Mesendoderm (in vitro differentiated cells): ENCODE results near the gene AGAP1.
A peak's percentile ranks its signal among the peaks of the same experiment; 100 is the strongest.

Experiments used
- DNase-seq: peaks from one replicate; pipeline ENCODE4 v3.0.0; 2013
- H2AK5ac ChIP-seq: 2 replicates; pipeline ENCODE4 v1.6.1; 2013; ENCODE audit warnings: low read length, inconsistent platforms
- H2BK120ac ChIP-seq: 2 replicates; pipeline ENCODE4 v1.6.1; 2013; ENCODE audit warnings: low read depth, mild to moderate bottlenecking, low read length, moderate library complexity, mixed read lengths
- H2BK15ac ChIP-seq: replicated peaks from 2 replicates; pipeline ENCODE4 v1.6.1; 2013; ENCODE audit warnings: low read depth, mild to moderate bottlenecking, moderate library complexity
- H2BK5ac ChIP-seq: 2 replicates; pipeline ENCODE4 v1.6.1; 2013; ENCODE audit warnings: low read length, inconsistent platforms
- H3K18ac ChIP-seq: 2 replicates; pipeline ENCODE4 v1.6.1; 2013; ENCODE audit warnings: mild to moderate bottlenecking, low read length, mixed read lengths
- H3K23ac ChIP-seq: one replicate; pipeline ENCODE4 v1.6.1; 2013; ENCODE audit warnings: low read length
- H3K27ac ChIP-seq: 2 replicates; pipeline ENCODE4 v1.5.1; 2013; ENCODE audit warnings: low read depth, mild to moderate bottlenecking, inconsistent platforms, low read length, moderate library complexity
- H3K27me3 ChIP-seq: 2 replicates; pipeline ENCODE4 v1.6.1; 2013; ENCODE audit warnings: low read length, control low read depth, mild to moderate bottlenecking, inconsistent platforms; ENCODE audit not compliant: insufficient read depth, poor library complexity
- H3K36me3 ChIP-seq: 2 replicates; pipeline ENCODE4 v1.6.1; 2013; ENCODE audit warnings: low read length, inconsistent platforms; ENCODE audit not compliant: control insufficient read depth, insufficient read depth
- H3K4ac ChIP-seq: one replicate; pipeline ENCODE4 v1.6.1; 2013; ENCODE audit warnings: low read depth, mild to moderate bottlenecking, low read length, moderate library complexity
- H3K4me1 ChIP-seq: 2 replicates; pipeline ENCODE4 v1.6.1; 2013; ENCODE audit warnings: low read depth, low read length, inconsistent platforms; ENCODE audit not compliant: control insufficient read depth
- H3K4me2 ChIP-seq: 2 replicates; pipeline ENCODE4 v1.6.1; 2013; ENCODE audit warnings: low read length
- H3K4me3 ChIP-seq: 2 replicates; pipeline ENCODE4 v1.5.1; 2013; ENCODE audit warnings: mild to moderate bottlenecking, low read length
- H3K56ac ChIP-seq: one replicate; pipeline ENCODE4 v1.6.1; 2013; ENCODE audit warnings: low read length
- H3K79me1 ChIP-seq: 2 replicates; pipeline ENCODE4 v1.6.1; 2013; ENCODE audit warnings: low read length, inconsistent platforms
- H3K79me2 ChIP-seq: 2 replicates; pipeline ENCODE4 v1.6.1; 2013; ENCODE audit warnings: mild to moderate bottlenecking, low read length; ENCODE audit not compliant: control insufficient read depth, insufficient read depth
- H3K9ac ChIP-seq: 2 replicates; pipeline ENCODE4 v1.6.1; 2013; ENCODE audit warnings: low read length, inconsistent platforms
- H4K5ac ChIP-seq: one replicate; pipeline ENCODE4 v1.6.1; 2013; ENCODE audit warnings: low read length
- H4K8ac ChIP-seq: one replicate; pipeline ENCODE4 v1.6.1; 2013; ENCODE audit warnings: low read depth, mild to moderate bottlenecking, control low read depth, low read length, moderate library complexity
- WGBS: extraction: QIAGEN DNeasy Blood & Tissue Kit; methylation state at CpG from one replicate; pipeline ENCODE4 v1.1.7; 2013; ENCODE audit warnings: low lambda C conversion rate, missing lambda C conversion rate; ENCODE audit not compliant: insufficient coverage; ENCODE audit errors: extremely low coverage; 5-methylcytosine and 5-hydroxymethylcytosine counted together

Gene AGAP1

GRCh38 chr2:236114959-236115358 lies 621.1 kb downstream of the AGAP1 start:
- H2BK120ac ChIP-seq: no peak overlapping the region
- peaks cover 2% of the 10 kb centered on the region for H3K27me3 ChIP-seq
- H3K23ac ChIP-seq: no peak overlapping the region
- no peak overlapping the region for H3K56ac ChIP-seq
- H3K27ac ChIP-seq: no peak overlapping the region
- H3K79me2 ChIP-seq: no peaks in the 10 kb centered on the region
- H3K4me1 ChIP-seq: no peaks in the 10 kb centered on the region
- no peak overlapping the region for H3K4ac ChIP-seq
- H2BK5ac ChIP-seq: no peak overlapping the region
- no peaks in the 10 kb centered on the region for H3K36me3 ChIP-seq
- H3K79me1 ChIP-seq: no peaks in the 10 kb centered on the region
- H3K4me2 ChIP-seq: no peak overlapping the region
- WGBS: no CpG with 5 or more reads among the region's 15 CpGs
- H3K4me3 ChIP-seq: no peak overlapping the region
- H2AK5ac ChIP-seq: no peak overlapping the region
- H4K5ac ChIP-seq: no peak overlapping the region
- H4K8ac ChIP-seq: no peak overlapping the region
- no peak for DNase-seq
- H3K9ac ChIP-seq: no peak overlapping the region
- H3K18ac ChIP-seq: no peak overlapping the region
- H2BK15ac ChIP-seq: no peak overlapping the region

- no peak overlapping the region for H2AK5ac ChIP-seq
- no peaks in the 10 kb centered on the region for H3K79me2 ChIP-seq
- H3K4me3 ChIP-seq: no peak overlapping the region
- H3K23ac ChIP-seq: no peak overlapping the region
- no peak for DNase-seq
- H2BK15ac ChIP-seq: no peak overlapping the region
- no peak overlapping the region for H2BK120ac ChIP-seq
- no peak overlapping the region for H2BK5ac ChIP-seq
- H4K5ac ChIP-seq: no peak overlapping the region
- no CpG with 5 or more reads among the region's 10 CpGs for WGBS
- H3K27me3 ChIP-seq: peaks cover 2% of the 10 kb centered on the region
- no peak overlapping the region for H4K8ac ChIP-seq
- no peak overlapping the region for H3K18ac ChIP-seq
- H3K9ac ChIP-seq: no peak overlapping the region
- H3K4ac ChIP-seq: no peak overlapping the region
- H3K4me2 ChIP-seq: no peak overlapping the region
- H3K4me1 ChIP-seq: no peaks in the 10 kb centered on the region
- no peaks in the 10 kb centered on the region for H3K79me1 ChIP-seq
- no peak overlapping the region for H3K27ac ChIP-seq
- H3K36me3 ChIP-seq: no peaks in the 10 kb centered on the region
- no peak overlapping the region for H3K56ac ChIP-seq
Observed at GRCh38 chr2:236117401-236117800, 623.6 kb downstream of the AGAP1 start.

DNA sequence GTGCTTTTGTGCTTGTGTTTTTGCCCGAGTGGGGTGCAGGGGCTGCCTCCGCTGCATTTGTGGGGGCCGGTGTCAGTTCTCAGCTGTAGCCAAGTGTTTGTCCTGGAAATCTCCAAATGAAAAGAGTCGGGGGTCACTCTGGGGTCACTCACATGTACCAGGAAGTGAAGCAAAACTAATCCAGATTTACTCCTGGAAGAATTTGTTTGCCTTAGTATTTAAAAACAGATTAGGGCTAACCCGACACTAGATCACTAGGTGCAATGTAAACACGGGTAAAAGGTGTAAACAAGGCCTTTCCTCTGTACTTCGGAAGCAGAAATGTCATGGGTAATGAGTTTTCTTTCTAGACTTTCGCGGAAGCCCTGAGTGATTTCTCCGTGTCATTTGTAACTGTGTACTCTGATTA lies 624.0 kb downstream of the AGAP1 start:
- no peak overlapping the region for H3K4ac ChIP-seq
- H4K5ac ChIP-seq: no peak overlapping the region
- H2AK5ac ChIP-seq: no peak overlapping the region
- H3K79me1 ChIP-seq: no peaks in the 10 kb centered on the region
- no peak overlapping the region for H3K18ac ChIP-seq
- H3K9ac ChIP-seq: no peak overlapping the region
- H4K8ac ChIP-seq: no peak overlapping the region
- no peak overlapping the region for H3K56ac ChIP-seq
- peaks cover 2% of the 10 kb centered on the region for H3K27me3 ChIP-seq
- H3K27ac ChIP-seq: no peak overlapping the region
- WGBS: no CpG with 5 or more reads among the region's 10 CpGs
- no peak overlapping the region for H2BK15ac ChIP-seq
- H3K23ac ChIP-seq: no peak overlapping the region
- H3K4me2 ChIP-seq: no peak overlapping the region
- no peak overlapping the region for H2BK5ac ChIP-seq
- H3K79me2 ChIP-seq: no peaks in the 10 kb centered on the region
- no peaks in the 10 kb centered on the region for H3K36me3 ChIP-seq
- no peaks in the 10 kb centered on the region for H3K4me1 ChIP-seq
- DNase-seq: peak; percentile 17
- no peak overlapping the region for H3K4me3 ChIP-seq
- H2BK120ac ChIP-seq: no peak overlapping the region

- H3K4me1 ChIP-seq: no peaks in the 10 kb centered on the region
- DNase-seq: no peak
- no peak overlapping the region for H4K5ac ChIP-seq
- H3K56ac ChIP-seq: no peak overlapping the region
- no peak overlapping the region for H2AK5ac ChIP-seq
- H3K23ac ChIP-seq: no peak overlapping the region
- no CpG with 5 or more reads among the region's 4 CpGs for WGBS
- no peak overlapping the region for H3K4ac ChIP-seq
- no peak overlapping the region for H2BK5ac ChIP-seq
- no peaks in the 10 kb centered on the region for H3K79me2 ChIP-seq
- H3K79me1 ChIP-seq: no peaks in the 10 kb centered on the region
- H3K9ac ChIP-seq: no peak overlapping the region
- H3K27ac ChIP-seq: no peak overlapping the region
- no peaks in the 10 kb centered on the region for H3K36me3 ChIP-seq
- no peak overlapping the region for H3K4me2 ChIP-seq
- H3K18ac ChIP-seq: no peak overlapping the region
- H4K8ac ChIP-seq: no peak overlapping the region
- no peak overlapping the region for H2BK15ac ChIP-seq
- peaks cover 2% of the 10 kb centered on the region for H3K27me3 ChIP-seq
- H3K4me3 ChIP-seq: no peak overlapping the region
- no peak overlapping the region for H2BK120ac ChIP-seq
Observed at GRCh38 chr2:236119003-236119402, 625.2 kb downstream of the AGAP1 start.

DNA sequence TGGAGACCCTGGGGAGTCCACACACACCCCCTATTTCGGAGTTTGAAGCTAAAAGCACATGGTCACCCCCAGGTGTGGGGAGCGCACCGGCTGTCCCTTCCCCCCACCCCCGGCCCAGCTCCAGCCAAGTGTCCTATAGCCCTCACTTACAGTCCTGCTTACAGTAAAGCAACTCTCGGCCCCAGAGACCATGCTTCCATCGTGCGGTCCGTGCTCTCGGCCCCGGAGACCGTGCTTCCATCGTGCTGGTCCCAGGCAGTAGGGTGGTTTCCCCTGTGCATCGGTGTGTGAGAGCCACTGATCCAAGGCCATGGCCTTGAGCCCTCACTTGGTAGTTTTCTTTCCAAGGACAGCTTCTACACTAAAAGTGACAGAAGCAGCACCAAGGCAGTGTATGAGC lies 625.6 kb downstream of the AGAP1 start:
- Histone ChIP-seq H3K4me1 (no peaks in the 10 kb centered on the region), H2BK120ac (no peak overlapping the region), H3K36me3 (no peaks in the 10 kb centered on the region), H3K79me1 (no peaks in the 10 kb centered on the region), H2BK15ac (no peak overlapping the region), H2AK5ac (no peak overlapping the region), H4K8ac (no peak overlapping the region), H4K5ac (no peak overlapping the region), H3K23ac (no peak overlapping the region), H3K27me3 (peaks cover 2% of the 10 kb centered on the region), H3K27ac (no peak overlapping the region), H3K79me2 (no peaks in the 10 kb centered on the region), H2BK5ac (no peak overlapping the region), H3K56ac (no peak overlapping the region), H3K4ac (no peak overlapping the region), H3K4me2 (no peak overlapping the region), H3K9ac (no peak overlapping the region), H3K4me3 (no peak overlapping the region), H3K18ac (no peak overlapping the region)
- no CpG with 5 or more reads among the region's 13 CpGs for WGBS
- no peak for DNase-seq

- H3K4me1 ChIP-seq: no peaks in the 10 kb centered on the region
Observed at GRCh38 chr2:236120141-236120601, 626.3 kb downstream of the AGAP1 start.

More at GRCh38 chr2:236120141-236120601, 626.3 kb downstream of the AGAP1 start:
- no peak overlapping the region for H3K4ac ChIP-seq
- no peak overlapping the region for H2BK5ac ChIP-seq
- WGBS: no CpG with 5 or more reads among the region's 29 CpGs
- no peak overlapping the region for H3K18ac ChIP-seq
- H3K27ac ChIP-seq: no peak overlapping the region
- no peak overlapping the region for H4K8ac ChIP-seq
- no peak overlapping the region for H2BK15ac ChIP-seq
- H3K23ac ChIP-seq: no peak overlapping the region
- H2AK5ac ChIP-seq: no peak overlapping the region
- no peak overlapping the region for H3K56ac ChIP-seq
- no peaks in the 10 kb centered on the region for H3K79me1 ChIP-seq
- no peak overlapping the region for H2BK120ac ChIP-seq
- no peaks in the 10 kb centered on the region for H3K79me2 ChIP-seq
- peaks cover 2% of the 10 kb centered on the region for H3K27me3 ChIP-seq
- H3K36me3 ChIP-seq: no peaks in the 10 kb centered on the region
- DNase-seq: no peak
- no peak overlapping the region for H3K9ac ChIP-seq
- no peak overlapping the region for H4K5ac ChIP-seq
- no peak overlapping the region for H3K4me2 ChIP-seq
- H3K4me3 ChIP-seq: no peak overlapping the region
